ENCODE data around the gene IREB2.

DNA sequence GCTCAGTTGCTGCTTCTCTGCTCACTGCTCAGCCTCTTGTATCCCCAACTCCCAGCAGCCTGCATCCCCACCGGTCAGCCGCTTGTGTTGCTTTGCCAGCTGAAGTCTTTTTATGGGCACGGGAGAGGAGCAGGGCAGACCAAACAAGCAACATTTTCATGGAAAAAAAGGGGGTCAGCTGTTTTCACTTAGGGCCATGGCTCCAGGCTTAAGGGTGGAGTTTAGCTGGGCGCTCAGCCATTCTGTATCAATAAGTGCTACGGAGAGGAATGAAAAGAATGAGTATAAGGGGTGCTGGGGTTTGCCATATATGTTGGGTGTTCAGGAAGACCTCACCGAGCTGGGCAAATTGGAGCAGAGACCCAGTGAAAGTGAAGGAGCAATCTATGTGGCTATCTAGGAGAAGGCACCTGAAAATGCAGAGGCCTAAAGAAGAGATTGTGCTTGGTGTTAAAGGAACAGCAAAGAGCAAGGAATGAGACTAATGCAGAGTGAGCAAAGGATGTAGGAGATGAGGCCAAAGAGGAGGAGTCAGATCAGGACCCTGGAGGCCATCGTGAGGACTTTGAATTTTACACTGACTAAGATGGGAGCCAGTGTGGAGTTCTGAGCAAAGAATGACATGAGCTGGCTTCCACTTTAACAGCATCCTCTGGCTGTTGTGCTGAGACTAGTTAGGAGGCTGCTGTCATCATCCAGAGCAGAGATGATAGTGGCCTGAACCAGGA, 16.6 kb upstream of the IREB2 start:
- TF ChIP-seq EP300 (IDR thresholded peaks at IDR 0.05) = no peak
- TF ChIP-seq, protein P1, sequence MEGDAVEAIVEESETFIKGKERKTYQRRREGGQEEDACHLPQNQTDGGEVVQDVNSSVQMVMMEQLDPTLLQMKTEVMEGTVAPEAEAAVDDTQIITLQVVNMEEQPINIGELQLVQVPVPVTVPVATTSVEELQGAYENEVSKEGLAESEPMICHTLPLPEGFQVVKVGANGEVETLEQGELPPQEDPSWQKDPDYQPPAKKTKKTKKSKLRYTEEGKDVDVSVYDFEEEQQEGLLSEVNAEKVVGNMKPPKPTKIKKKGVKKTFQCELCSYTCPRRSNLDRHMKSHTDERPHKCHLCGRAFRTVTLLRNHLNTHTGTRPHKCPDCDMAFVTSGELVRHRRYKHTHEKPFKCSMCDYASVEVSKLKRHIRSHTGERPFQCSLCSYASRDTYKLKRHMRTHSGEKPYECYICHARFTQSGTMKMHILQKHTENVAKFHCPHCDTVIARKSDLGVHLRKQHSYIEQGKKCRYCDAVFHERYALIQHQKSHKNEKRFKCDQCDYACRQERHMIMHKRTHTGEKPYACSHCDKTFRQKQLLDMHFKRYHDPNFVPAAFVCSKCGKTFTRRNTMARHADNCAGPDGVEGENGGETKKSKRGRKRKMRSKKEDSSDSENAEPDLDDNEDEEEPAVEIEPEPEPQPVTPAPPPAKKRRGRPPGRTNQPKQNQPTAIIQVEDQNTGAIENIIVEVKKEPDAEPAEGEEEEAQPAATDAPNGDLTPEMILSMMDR (IDR thresholded peaks at IDR 0.05) = no peak

Measured in ovary (tissue), 3 donors.